ENCODE results near the gene PCBD1.
A peak's percentile ranks its signal among the peaks of the same experiment; 100 is the strongest.

Gene PCBD1

DNA sequence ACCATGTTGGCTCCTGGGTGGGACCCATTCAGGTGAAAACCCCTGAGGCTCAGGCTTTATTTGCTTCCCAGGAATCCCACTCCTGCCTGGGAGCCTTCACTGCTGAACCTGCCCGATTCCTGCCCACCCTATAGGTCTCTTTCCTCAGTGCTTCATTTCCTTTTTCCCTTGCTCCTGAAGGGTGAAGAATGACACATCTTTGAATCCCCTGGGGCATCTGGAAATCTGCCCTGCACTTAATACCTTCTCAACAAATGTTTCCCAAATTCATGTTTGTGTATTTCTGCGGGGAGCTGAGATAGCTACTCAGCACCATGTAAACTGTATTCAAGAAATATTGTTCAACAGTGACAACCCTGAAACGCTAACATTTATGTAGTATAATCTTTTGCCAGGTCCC lies 10.3 kb upstream of the PCBD1 start:
- no peak for DNase-seq
- Mint-ChIP-seq H3K27ac (no peak overlapping the region), H3K4me1 (peaks cover 6% of the 10 kb centered on the region), H3K27me3 (no peaks in the 10 kb centered on the region), H3K36me3 (ENCODE audit: low read depth) (no peaks in the 10 kb centered on the region), H3K4me3 (no peak overlapping the region), H3K9me3 (no peaks in the 10 kb centered on the region)
- ATAC-seq, result no peak

DNA sequence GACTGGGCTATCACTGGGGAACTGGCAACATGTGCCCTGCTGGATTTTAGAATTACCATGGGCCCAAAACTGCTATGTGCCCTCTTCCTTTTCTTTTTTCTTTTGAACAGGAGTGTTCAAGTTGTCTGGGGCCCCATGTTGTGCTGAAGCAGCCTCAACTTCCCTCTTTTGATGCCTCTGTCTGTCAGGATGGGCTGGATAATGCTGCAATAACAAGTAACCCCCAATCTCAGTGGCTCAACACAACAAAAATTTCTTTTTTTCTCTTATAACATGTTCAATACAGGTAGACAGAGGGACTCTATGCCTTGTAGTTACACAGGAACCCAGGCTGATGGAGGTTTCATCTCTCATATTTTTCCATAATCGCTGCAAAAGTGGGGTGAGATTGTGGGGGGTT lies 8.2 kb upstream of the PCBD1 start:
- Mint-ChIP-seq H3K9me3 (no peaks in the 10 kb centered on the region), H3K4me1 (peaks cover 6% of the 10 kb centered on the region), H3K4me3 (no peak overlapping the region), H3K36me3 (ENCODE audit: low read depth) (no peaks in the 10 kb centered on the region), H3K27ac (no peak overlapping the region), H3K27me3 (no peaks in the 10 kb centered on the region)
- no peak for ATAC-seq
- no peak for DNase-seq

DNA sequence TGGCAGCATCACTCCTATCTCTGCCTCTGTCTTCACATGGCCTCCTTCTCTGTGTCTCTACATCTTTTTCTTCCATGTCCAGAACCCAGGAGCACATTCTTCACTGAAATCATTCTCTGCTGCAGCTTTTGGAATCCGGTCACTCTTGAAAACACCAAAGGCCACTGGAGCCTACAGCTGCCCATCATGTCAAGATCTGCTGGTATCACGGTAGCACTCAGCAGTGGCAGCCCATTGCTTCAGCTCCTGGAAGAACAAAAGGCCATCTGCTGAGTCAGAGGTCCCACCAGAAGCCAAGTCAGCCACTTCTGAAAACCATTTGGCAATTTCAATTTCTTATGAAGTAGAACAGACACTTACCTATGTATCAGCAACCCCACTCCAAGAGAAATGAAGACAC lies 6.1 kb upstream of the PCBD1 start:
- Mint-ChIP-seq H3K9me3 (no peaks in the 10 kb centered on the region), H3K36me3 (ENCODE audit: low read depth) (no peaks in the 10 kb centered on the region), H3K27me3 (no peaks in the 10 kb centered on the region), H3K4me1 (peaks cover 11% of the 10 kb centered on the region), H3K27ac (no peak overlapping the region), H3K4me3 (no peak overlapping the region)
- no peak for DNase-seq
- no peak for ATAC-seq

DNA sequence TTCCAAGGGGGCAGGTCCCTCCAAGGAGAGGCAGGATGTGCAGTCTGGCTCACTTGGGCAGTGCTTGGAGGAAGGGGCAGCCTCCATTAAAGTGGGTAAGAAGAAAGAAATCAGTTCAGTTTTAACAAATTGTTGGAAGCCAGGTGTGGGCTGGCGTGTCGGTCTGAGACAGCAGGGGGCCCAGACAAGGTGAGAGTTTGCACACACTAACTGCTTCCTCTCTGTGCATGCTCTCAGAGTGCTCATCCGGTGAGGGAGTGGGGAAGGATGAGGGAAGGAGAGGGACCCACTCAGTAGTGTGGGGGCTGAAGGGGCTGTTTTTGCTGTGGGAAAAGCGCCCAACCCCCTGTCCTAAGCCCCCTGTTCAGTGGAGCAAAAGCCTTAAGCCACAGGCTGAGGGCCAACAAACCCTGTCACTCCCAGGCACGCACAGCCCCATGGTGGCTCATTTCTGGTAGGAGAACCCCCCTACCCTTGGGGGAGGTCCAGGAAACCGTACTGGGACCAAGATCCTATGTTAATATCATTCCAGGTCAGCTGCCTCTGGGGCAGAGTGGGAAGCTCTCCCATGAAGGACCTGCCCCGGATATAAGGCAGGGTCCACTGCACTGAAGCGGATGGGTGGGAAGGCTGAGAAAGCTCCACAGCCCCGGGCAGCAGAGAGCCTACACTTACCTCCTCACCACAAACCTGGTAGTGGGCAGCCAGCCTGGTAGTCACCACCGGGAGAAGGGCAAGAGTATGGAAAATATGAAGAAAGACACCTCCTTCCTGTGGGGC lies 5.1 kb upstream of the PCBD1 start:
- Mint-ChIP-seq H3K4me1 (peaks cover 18% of the 10 kb centered on the region), H3K4me3 (no peak overlapping the region), H3K27ac (no peak overlapping the region), H3K36me3 (ENCODE audit: low read depth) (no peaks in the 10 kb centered on the region), H3K9me3 (no peaks in the 10 kb centered on the region), H3K27me3 (no peaks in the 10 kb centered on the region)
- DNase-seq (no peak), ATAC-seq (no peak)

DNA sequence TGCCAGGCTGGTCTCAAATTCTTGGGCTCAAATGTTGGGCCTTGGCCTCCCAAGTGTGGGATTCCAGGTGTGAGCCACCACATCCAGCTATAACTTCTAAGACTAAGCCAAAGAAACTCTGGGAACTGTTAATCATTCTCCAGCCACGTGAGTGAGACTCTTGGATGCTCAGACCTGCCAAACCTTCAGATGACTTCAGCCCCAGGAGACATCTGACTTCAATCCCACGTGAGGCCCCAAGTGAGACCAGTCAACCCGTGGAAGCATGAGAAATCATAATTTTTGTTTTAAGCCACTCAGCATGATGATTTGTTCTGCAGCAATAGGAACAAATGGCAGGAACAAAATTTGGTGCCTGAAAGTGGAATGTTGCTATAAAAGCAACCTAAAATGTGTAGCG lies 4.3 kb upstream of the PCBD1 start:
- peaks cover 18% of the 10 kb centered on the region for H3K4me1 Mint-ChIP-seq
- DNase-seq, result no peak
- H3K27ac Mint-ChIP-seq, result no peak overlapping the region
- no peaks in the 10 kb centered on the region for H3K36me3 Mint-ChIP-seq (ENCODE audit: low read depth)
- H3K9me3 Mint-ChIP-seq, result no peaks in the 10 kb centered on the region
- no peaks in the 10 kb centered on the region for H3K27me3 Mint-ChIP-seq
- ATAC-seq, result no peak
- H3K4me3 Mint-ChIP-seq, result no peak overlapping the region

DNA sequence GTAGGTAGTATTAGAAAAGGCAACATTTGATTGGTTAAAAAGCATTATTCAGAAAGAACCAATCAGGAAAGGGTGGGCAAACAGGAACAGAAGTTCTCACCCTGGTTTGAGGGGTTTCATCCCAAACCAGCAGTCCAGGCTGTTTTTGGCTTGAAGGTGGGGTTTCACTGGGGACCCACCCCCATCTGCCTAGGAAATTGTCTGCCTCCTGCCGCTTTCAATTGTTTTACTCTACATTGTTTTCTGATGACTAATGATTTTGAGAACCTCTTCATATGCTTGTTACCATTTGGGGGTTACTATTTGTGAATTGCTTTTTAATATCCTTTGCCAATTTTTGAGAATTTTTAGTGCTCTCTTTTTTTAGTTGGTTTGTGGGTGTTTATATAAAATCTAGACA lies 3.3 kb upstream of the PCBD1 start:
- DNase-seq, result no peak
- Mint-ChIP-seq H3K9me3 (no peaks in the 10 kb centered on the region), H3K27ac (no peak overlapping the region), H3K27me3 (no peaks in the 10 kb centered on the region), H3K4me1 (peaks cover 20% of the 10 kb centered on the region), H3K36me3 (ENCODE audit: low read depth) (no peaks in the 10 kb centered on the region), H3K4me3 (no peak overlapping the region)
- ATAC-seq, result no peak

DNA sequence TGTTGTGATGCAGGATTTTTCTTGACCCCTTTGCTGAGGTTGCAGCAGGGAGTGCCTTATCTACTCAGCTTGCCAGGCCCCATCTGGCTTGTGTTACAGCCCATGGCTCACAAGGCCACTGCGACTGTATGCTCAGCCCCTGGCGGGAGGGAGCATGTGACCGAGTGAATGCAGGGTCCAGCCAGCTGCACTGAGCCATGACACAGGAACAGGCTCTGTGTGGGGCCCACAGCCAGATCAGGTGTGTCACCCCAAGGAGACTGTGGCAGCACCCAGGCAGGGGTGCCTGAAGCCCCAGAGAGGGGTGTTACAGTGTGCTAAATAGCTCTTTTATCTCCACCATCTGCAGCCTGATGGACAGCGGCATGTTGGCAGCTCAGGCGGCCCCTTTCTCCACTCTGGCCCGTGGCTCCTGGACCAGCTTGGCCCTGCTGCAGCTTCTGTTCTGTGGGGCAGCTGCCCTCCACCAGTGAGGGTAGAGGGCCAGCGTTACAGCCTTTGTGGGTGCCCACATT lies 2.6 kb upstream of the PCBD1 start:
- no peak for DNase-seq
- no peaks in the 10 kb centered on the region for H3K9me3 Mint-ChIP-seq
- H3K27ac Mint-ChIP-seq, result no peak overlapping the region
- H3K36me3 Mint-ChIP-seq (ENCODE audit: low read depth), result no peaks in the 10 kb centered on the region
- no peaks in the 10 kb centered on the region for H3K27me3 Mint-ChIP-seq
- ATAC-seq, result no peak
- no peak overlapping the region for H3K4me3 Mint-ChIP-seq
- H3K4me1 Mint-ChIP-seq, result peaks cover 20% of the 10 kb centered on the region

DNA sequence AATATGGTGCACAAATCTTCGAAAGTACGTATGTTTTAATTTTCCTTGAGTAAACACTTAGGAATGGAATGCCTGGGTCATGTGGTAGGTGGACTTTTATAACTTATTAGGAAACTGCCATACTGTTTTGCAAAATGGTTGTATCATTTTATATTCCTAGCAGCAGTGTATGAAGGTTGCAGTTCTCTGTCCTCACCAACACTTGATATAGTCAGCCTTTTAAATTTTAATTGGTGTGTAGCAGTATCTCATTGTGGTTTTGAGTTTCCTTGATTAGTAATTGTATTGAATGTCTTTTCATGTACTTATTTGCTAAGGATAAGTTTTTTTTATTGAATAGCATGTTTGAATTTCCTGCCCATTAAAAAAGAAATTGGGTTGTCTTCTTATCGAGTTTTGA lies 926 bp upstream of the PCBD1 start:
- no peak for ATAC-seq
- Mint-ChIP-seq H3K9me3 (no peaks in the 10 kb centered on the region), H3K27ac (no peak overlapping the region), H3K4me3 (peak overlapping the region; percentile 78), H3K27me3 (no peaks in the 10 kb centered on the region), H3K36me3 (ENCODE audit: low read depth) (peaks cover 10% of the 10 kb centered on the region), H3K4me1 (peaks cover 21% of the 10 kb centered on the region)
- no peak for DNase-seq

DNA sequence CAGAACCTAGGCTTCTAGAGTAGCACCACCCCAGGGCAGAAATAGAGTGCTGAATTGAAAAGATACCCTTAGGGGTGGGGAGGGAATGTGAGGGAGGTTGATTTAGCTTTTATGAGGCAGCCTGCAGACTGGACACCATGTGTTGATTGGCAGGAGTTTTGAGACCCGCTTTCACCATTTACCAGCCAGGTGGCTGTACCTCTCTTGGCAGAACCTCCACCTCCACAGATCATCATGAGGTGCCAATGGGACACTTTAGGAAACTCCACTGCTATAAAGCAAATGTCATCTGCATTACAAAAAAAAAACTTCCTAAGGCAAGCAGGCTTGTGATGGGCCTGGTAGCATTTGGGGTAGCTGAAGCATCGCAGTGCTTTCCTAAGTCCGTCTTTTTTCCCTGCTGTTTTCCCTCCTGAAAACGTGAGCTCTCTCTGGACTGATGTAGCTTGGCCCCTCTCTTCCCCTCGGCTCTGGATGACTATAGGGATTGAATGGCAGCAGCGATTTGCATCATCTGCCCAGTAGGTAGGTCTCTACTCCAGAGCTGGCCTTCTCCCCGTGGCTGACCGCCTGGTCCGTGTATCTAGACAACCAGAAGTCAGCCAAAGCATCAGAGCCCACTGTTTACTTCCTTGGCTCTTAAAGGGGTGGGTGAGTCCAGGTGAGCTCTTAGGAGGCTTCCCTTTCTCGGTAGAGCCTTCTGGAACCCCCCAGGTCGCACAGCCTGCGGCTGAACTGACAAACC lies 1.3 kb downstream of the PCBD1 start:
- DNase-seq, result no peak
- ATAC-seq, result no peak
- peaks cover 19% of the 10 kb centered on the region for H3K4me1 Mint-ChIP-seq
- H3K9me3 Mint-ChIP-seq, result no peaks in the 10 kb centered on the region
- H3K27me3 Mint-ChIP-seq, result no peaks in the 10 kb centered on the region
- H3K4me3 Mint-ChIP-seq, result peak overlapping the region; percentile 74
- H3K27ac Mint-ChIP-seq, result peak overlapping the region; percentile 52
- peaks cover 12% of the 10 kb centered on the region for H3K36me3 Mint-ChIP-seq (ENCODE audit: low read depth)

DNA sequence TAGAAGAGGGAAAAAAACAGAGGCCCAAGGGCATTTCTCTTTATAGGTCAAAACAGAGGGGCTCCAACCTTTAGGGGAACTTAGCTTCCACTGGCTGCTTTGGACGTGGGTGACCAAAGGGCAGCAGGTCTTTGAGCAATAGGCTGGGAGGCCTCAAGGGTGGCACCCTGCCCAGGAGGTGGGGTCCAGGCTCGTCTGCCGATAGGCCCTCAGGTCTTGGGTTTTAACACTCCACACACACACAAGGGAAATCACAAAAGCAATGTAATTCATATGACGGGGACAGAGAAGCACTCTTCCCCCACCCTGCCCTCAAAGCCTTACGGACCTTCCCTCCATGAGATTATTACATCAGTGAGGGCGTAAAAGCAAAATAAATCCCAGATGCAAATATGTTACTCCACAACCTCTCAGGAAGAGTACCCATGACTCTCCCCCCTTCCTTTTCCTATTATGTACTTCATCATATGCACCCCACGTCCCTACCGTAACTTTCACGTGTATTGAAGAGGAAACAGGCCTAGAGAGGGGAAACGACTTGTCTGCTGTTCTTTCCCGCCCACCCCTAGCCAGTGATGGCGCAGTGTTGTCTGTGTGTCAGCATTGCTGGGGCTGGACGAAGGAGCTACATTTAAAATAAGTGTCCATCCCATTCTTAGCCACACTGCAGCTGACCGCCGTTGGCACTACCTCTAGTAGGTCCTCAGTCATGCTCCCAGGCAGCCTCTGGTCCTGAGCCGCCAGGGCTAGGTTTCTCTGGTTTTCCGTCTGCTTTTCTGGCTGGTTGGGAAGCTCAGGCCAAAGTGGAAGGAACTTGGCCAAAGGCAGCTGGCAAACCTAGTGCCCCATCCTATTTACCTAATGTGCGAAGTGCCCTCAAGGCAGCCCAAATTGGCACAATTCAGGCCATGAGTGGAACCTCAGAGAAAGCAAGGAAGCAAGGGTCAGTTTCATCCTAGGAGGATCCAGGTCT lies 2.1 kb downstream of the PCBD1 start:
- no peaks in the 10 kb centered on the region for H3K9me3 Mint-ChIP-seq
- H3K27ac Mint-ChIP-seq, result no peak overlapping the region
- peaks cover 12% of the 10 kb centered on the region for H3K36me3 Mint-ChIP-seq (ENCODE audit: low read depth)
- ATAC-seq (no peak), DNase-seq (no peak)
- H3K27me3 Mint-ChIP-seq, result no peaks in the 10 kb centered on the region
- H3K4me3 Mint-ChIP-seq, result no peak overlapping the region
- peaks cover 19% of the 10 kb centered on the region for H3K4me1 Mint-ChIP-seq

DNA sequence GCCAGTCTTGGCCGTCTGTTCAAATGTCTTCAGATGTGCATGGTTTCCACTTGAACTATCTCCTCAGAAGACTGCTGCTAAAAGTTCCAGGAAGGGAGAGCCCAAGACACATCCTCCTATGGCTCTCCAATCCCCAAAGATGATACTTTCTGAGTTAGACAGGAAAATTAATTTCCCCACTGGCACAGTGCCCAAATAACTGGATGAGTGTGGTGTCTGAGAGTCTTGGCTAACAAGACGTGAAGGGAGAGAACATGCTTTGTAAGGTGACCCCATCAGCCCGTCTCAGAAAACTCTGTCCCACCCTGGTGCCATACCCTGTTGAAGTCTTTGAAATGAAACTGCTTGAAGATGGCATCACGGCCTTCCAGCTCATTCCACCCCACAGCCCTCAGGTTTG lies 2.9 kb downstream of the PCBD1 start:
- H3K4me1 Mint-ChIP-seq, result peaks cover 19% of the 10 kb centered on the region
- H3K36me3 Mint-ChIP-seq (ENCODE audit: low read depth), result peaks cover 12% of the 10 kb centered on the region
- H3K27me3 Mint-ChIP-seq, result no peaks in the 10 kb centered on the region
- no peaks in the 10 kb centered on the region for H3K9me3 Mint-ChIP-seq
- H3K27ac Mint-ChIP-seq, result no peak overlapping the region
- no peak for ATAC-seq
- DNase-seq, result no peak
- H3K4me3 Mint-ChIP-seq, result no peak overlapping the region

DNA sequence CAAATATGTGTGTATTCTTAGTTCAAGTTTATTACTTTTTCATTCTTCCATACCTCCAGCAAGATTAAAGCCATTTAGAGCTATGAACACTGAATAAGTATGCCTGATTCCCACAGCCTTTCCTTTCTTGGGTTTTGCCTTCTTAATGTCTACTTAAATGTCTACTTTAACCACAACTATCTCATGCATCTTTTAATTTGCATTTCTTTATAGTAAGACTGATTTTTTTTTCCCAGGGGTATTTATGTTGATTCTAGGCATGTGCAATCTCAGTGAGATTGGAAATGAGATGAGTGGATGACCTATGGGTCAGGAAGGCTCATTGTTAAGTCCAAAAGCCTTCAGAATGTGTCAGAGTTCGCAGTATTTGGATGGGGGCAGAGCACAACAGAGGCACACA lies 3.6 kb downstream of the PCBD1 start:
- Mint-ChIP-seq H3K36me3 (ENCODE audit: low read depth) (peaks cover 18% of the 10 kb centered on the region), H3K27ac (peak overlapping the region; percentile 10), H3K27me3 (no peaks in the 10 kb centered on the region), H3K4me3 (no peak overlapping the region), H3K4me1 (peaks cover 19% of the 10 kb centered on the region), H3K9me3 (no peaks in the 10 kb centered on the region)
- ATAC-seq (no peak), DNase-seq (no peak)

DNA sequence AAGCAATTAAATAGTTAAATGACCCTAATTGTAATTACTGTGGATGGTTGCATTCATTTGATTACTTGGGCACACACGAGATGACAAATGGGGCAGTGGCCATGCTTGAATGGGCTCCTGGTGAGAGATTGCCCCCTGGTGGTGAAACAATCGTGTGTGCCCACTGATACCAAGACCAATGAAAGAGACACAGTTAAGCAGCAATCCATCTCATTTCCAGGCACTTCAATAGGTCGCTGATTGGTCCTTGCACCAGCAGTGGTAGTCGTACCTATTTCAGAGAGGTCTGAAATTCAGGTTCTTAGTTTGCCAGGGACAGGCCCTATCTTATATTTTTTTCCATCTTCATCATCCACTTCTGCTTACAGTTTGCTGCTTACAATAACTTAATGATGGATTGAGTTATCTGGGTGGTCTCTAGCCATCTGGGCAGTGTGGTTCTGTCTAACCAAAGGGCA lies 8.3 kb downstream of the PCBD1 start:
- no peaks in the 10 kb centered on the region for H3K9me3 Mint-ChIP-seq
- no peak overlapping the region for H3K4me3 Mint-ChIP-seq
- DNase-seq (peak; percentile 75), ATAC-seq (peak; percentile 79)
- H3K27ac Mint-ChIP-seq, result no peak overlapping the region
- no peaks in the 10 kb centered on the region for H3K27me3 Mint-ChIP-seq
- H3K4me1 Mint-ChIP-seq, result peaks cover 13% of the 10 kb centered on the region
- H3K36me3 Mint-ChIP-seq (ENCODE audit: low read depth), result peaks cover 44% of the 10 kb centered on the region

DNA sequence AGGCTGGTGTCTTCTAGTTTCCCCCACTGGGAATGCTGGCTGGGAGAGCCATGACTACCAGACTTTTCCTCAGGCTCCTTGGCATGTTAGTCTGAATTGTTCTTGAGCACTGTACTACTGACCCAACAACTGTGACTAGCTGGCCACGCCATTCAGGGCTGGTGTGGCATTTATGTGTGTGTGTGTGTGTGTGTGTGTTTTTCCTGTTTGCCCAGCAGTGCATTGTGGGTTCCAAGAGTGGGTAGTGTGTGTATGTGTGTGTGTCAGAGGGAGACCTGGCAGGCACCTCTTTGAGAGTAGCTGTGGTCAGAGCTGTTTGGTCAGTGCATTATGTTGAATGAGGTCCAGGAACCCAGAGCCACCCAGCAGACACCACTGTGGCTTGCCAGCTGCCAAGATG lies 9.2 kb downstream of the PCBD1 start:
- Mint-ChIP-seq H3K4me1 (peaks cover 8% of the 10 kb centered on the region), H3K4me3 (no peak overlapping the region), H3K9me3 (no peaks in the 10 kb centered on the region), H3K27me3 (no peaks in the 10 kb centered on the region), H3K27ac (peak overlapping the region; percentile 50), H3K36me3 (ENCODE audit: low read depth) (peaks cover 39% of the 10 kb centered on the region)
- no peak for DNase-seq
- ATAC-seq, result no peak

All from activated naive CD8-positive, alpha-beta T cell treated with anti-CD3 and anti-CD28 coated beads, Interleukin-2, amount 50 U/mL, for 24 hours (primary cell).